GM19351 (cell line): ENCODE measurements around the gene AMACR.
"Not testable (repeated sequence)": the region's sequence is repeated elsewhere in the genome, so short reads cannot be mapped to it uniquely, and the experiment has no call there.

ENCODE experiments used
- ATAC-seq: cut with Tn5 transposase; IDR thresholded peaks from one replicate; pipeline ENCODE4 v1.9.1; 2021; ENCODE audit warnings: mild to moderate bottlenecking, moderate library complexity; ENCODE audit not compliant: unreplicated experiment

The AMACR gene

GRCh38 chr5:33975852-33976251, 32.0 kb downstream of the AMACR start:
- ATAC-seq: no peak

- no peak for ATAC-seq
Observed at GRCh38 chr5:33973271-33973670, 34.6 kb downstream of the AMACR start.

GRCh38 chr5:33969572-33970452, 38.0 kb downstream of the AMACR start:
- peak; percentile 84 for ATAC-seq

GRCh38 chr5:33968211-33969005, 39.4 kb downstream of the AMACR start:
- ATAC-seq: no peak

- ATAC-seq: no peak
Observed at GRCh38 chr5:33966805-33967204, 41.0 kb downstream of the AMACR start.

GRCh38 chr5:33964132-33964700, 43.6 kb downstream of the AMACR start:
- peak; percentile 49 for ATAC-seq

- ATAC-seq: no peak
Observed at GRCh38 chr5:33958176-33958575, 49.7 kb downstream of the AMACR start.

GRCh38 chr5:33957577-33958150, 50.2 kb downstream of the AMACR start:
- ATAC-seq: no peak

GRCh38 chr5:33952175-33952574, 55.7 kb downstream of the AMACR start:
- not testable (repeated sequence) for ATAC-seq

GRCh38 chr5:33944543-33945132, 63.2 kb downstream of the AMACR start:
- ATAC-seq: no peak

GRCh38 chr5:33941090-33941489, 66.8 kb downstream of the AMACR start:
- no peak for ATAC-seq

- no peak for ATAC-seq
Observed at GRCh38 chr5:33939556-33940262, 68.1 kb downstream of the AMACR start.

GRCh38 chr5:33938881-33939280, 69.0 kb downstream of the AMACR start:
- no peak for ATAC-seq

- ATAC-seq: no peak
Observed at GRCh38 chr5:33938507-33938796, 69.4 kb downstream of the AMACR start.

GRCh38 chr5:33937707-33938506, 69.9 kb downstream of the AMACR start:
- no peak for ATAC-seq

- no peak for ATAC-seq
Observed at GRCh38 chr5:33937017-33937706, 70.7 kb downstream of the AMACR start.

GRCh38 chr5:33936381-33937016, 71.4 kb downstream of the AMACR start, which contains the start of gene RXFP3:
Gene RXFP3 (plus strand): TSS chr5:33936386. CDS start chr5:33936741, 355 bp downstream.
- ATAC-seq: no peak
